BLaER1 (cell line): ENCODE results near the gene SHB.

Source experiments
- H3K27ac ChIP-seq: shearing (Covaris generic); formaldehyde crosslinking; 2 replicates; pipeline ENCODE4 v1.8.1; 2022
- H3K27me3 ChIP-seq: shearing (Covaris generic); formaldehyde crosslinking; 2 replicates; pipeline ENCODE4 v1.8.1; 2022
- H3K36me3 ChIP-seq: shearing (Covaris generic); formaldehyde crosslinking; 2 replicates; pipeline ENCODE4 v1.8.1; 2022
- H3K4me1 ChIP-seq: shearing (Covaris generic); formaldehyde crosslinking; 2 replicates; pipeline ENCODE4 v1.8.1; 2022
- H3K4me2 ChIP-seq: shearing (Covaris generic); formaldehyde crosslinking; 2 replicates; pipeline ENCODE4 v1.8.1; 2022
- H3K4me3 ChIP-seq: shearing (Covaris generic); formaldehyde crosslinking; 2 replicates; pipeline ENCODE4 v1.8.1; 2022
- H3K9ac ChIP-seq: shearing (Covaris generic); formaldehyde crosslinking; 2 replicates; pipeline ENCODE4 v1.8.1; 2022
- H3K9me3 ChIP-seq: shearing (Covaris generic); formaldehyde crosslinking; 2 replicates; pipeline ENCODE4 v1.8.1; 2022
- H4K20me1 ChIP-seq: shearing (Covaris generic); formaldehyde crosslinking; 2 replicates; pipeline ENCODE4 v1.8.1; 2022
- Cebpa-rat ChIP-seq: shearing (Covaris generic); IDR thresholded peaks from 2 replicates; pipeline ENCODE4 v1.8.1; 2022

SHB gene

DNA sequence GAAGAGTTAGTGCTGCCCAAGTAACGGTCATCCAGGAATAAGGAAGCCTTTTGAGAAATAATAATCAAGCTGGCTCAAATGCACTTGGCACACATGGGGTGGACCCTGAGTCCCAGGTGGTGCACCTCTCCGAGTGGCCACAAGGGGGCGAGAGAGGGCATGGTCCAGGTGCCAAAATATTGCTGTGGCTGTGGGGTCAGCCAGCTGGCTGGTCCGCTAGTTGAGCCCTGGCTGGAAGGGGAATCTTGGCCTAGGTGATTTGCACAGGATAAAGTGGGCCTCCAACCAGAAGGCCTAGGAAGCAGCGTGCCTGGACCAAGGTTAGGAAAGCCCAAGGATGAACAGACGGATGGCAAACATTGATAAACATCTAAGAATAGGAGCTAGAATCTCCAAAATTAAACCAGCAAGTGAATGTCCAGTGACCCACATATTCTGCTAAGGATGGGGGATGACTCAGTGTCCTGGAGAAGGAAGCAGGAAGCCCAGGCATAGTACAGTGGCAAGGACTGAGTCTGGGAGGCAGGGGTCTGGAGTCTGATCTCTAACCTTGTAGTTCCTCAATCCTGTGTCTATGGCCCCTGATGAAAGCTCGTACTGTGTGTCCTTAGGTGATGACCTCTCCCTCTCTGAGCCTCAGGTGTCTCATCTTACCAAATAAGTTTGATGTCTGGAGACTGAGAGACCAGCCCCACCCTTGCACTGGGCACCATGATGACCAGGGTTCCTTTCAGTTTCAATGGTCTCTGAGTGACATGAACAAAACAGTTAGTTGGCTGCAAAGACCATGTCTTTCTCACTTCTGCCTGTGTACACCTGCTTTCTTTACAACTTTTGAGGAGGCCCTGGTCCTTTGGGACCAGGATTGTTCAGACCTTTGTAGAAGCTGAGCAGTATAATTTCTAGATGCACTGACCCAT, 19.2 kb upstream of the SHB start:
- Histone ChIP-seq H3K9ac (no peak overlapping the region), H4K20me1 (no peaks in the 10 kb centered on the region), H3K27ac (no peak overlapping the region), H3K9me3 (no peaks in the 10 kb centered on the region), H3K36me3 (no peaks in the 10 kb centered on the region), H3K4me3 (no peak overlapping the region), H3K4me1 (peaks cover 10% of the 10 kb centered on the region), H3K27me3 (no peaks in the 10 kb centered on the region), H3K4me2 (no peak overlapping the region; the same call in 1 of the 2 replicates)
- no peak for TF ChIP-seq Cebpa-rat

DNA sequence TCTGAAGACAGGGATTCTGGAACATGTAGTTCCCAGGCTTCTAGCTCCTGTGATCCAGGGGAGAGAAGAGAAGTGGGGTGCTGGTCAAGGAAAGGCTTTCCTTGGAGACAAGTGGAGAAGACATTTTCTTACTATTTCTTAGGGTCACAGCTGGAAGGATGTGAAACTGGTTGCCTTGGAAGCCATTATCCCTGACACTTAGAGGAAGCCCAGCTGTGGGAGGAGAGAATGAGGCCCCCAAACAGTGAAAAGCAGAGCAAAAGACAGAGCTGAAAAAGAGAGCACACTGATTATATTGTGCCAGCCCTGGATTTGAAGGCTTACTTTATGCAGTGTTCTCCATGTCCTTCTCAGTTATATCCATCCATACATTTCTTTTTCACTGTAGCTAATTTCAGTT, 17.5 kb upstream of the SHB start:
- Histone ChIP-seq H3K4me3 (no peak overlapping the region), H3K27ac (no peak overlapping the region), H3K36me3 (no peaks in the 10 kb centered on the region), H3K9ac (no peak overlapping the region), H3K4me2 (no peak overlapping the region), H4K20me1 (no peaks in the 10 kb centered on the region), H3K4me1 (peaks cover 20% of the 10 kb centered on the region), H3K27me3 (no peaks in the 10 kb centered on the region), H3K9me3 (no peaks in the 10 kb centered on the region)
- no peak for TF ChIP-seq Cebpa-rat

DNA sequence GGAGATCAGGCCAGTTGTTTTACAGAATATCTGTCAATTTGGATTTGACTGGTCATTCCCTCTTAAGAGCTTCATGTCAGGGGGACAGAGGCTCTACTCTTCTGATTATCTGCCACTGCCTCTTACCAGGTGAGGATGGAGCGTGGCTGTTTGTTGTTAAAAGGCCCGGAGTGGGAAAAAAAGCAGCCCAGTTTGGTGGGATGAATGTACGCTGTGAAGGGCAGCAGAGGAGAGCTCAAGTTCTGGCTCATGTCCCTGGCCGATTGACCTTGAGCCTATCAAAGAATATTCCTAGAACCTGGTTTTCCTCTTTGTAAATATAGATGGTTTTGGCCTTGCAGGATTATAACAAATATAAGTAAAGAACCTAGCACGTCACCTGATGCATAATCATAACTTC, 16.3 kb upstream of the SHB start:
- Histone ChIP-seq H3K27ac (no peak overlapping the region), H3K4me1 (peaks cover 20% of the 10 kb centered on the region), H4K20me1 (no peaks in the 10 kb centered on the region), H3K27me3 (no peaks in the 10 kb centered on the region), H3K9ac (no peak overlapping the region), H3K9me3 (no peaks in the 10 kb centered on the region), H3K36me3 (no peaks in the 10 kb centered on the region), H3K4me2 (no peak overlapping the region), H3K4me3 (no peak overlapping the region)
- TF ChIP-seq Cebpa-rat, result no peak

DNA sequence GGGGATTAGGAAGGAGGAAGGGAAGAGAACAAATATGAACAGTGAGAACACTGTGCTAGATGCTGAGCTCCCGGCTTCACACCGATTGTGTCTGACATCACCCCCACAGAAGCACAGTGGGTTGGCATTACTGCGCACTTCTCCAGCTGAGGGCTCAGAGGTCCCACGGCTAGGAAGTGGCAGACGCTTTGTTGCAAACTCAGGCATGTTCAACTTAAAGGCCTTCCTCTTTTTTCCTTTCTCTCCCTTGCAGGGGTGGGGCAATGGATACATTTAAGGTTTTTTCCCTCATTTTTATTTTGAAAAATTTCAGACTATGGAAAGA, 15.5 kb upstream of the SHB start:
- Histone ChIP-seq H3K9me3 (no peaks in the 10 kb centered on the region), H3K4me3 (no peak overlapping the region), H3K27ac (no peak overlapping the region), H3K9ac (no peak overlapping the region), H3K4me2 (no peak overlapping the region; the same call in 1 of the 2 replicates), H3K27me3 (no peaks in the 10 kb centered on the region), H3K4me1 (peaks cover 20% of the 10 kb centered on the region), H3K36me3 (no peaks in the 10 kb centered on the region), H4K20me1 (no peaks in the 10 kb centered on the region)
- no peak for TF ChIP-seq Cebpa-rat

DNA sequence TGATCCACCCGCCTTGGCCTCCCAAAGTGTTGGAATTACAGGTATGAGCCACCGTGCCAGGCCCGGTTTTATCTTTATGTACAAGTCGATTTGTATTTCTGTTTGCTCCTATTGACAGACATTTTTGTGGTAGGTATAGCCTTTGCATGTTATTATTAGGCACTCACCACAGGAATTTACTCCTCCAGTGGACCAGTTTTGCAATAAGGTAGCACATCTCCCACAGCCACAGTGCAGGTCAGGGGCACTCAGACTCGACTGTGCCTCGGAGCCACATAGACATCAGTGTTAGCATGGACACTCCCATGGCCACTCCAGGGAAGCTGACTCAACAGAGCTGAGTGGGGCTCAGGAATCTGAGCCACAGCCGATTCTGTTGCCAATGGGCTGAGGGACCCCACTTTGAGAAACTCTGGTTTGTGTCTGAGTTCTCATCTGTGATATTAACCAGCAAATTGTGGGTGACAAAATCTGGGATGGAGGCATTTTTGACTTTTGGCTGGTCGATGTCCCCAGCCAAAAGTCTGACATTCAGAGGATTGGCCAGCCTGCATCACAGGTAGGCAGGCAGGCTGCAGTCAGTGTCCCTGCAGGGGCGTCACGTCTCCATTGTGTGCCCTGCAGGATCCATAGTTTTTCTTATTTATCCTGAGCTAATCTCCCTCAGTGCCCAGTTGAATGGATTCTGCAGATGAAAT, 15.0 kb upstream of the SHB start:
- H3K4me2 ChIP-seq, result no peak overlapping the region; the same call in 1 of the 2 replicates
- peaks cover 20% of the 10 kb centered on the region for H3K4me1 ChIP-seq
- no peak overlapping the region for H3K27ac ChIP-seq
- H3K9me3 ChIP-seq, result no peaks in the 10 kb centered on the region
- H3K27me3 ChIP-seq, result no peaks in the 10 kb centered on the region
- TF ChIP-seq Cebpa-rat, result no peak
- no peak overlapping the region for H3K9ac ChIP-seq
- H3K4me3 ChIP-seq, result no peak overlapping the region
- no peaks in the 10 kb centered on the region for H3K36me3 ChIP-seq
- H4K20me1 ChIP-seq, result no peaks in the 10 kb centered on the region

DNA sequence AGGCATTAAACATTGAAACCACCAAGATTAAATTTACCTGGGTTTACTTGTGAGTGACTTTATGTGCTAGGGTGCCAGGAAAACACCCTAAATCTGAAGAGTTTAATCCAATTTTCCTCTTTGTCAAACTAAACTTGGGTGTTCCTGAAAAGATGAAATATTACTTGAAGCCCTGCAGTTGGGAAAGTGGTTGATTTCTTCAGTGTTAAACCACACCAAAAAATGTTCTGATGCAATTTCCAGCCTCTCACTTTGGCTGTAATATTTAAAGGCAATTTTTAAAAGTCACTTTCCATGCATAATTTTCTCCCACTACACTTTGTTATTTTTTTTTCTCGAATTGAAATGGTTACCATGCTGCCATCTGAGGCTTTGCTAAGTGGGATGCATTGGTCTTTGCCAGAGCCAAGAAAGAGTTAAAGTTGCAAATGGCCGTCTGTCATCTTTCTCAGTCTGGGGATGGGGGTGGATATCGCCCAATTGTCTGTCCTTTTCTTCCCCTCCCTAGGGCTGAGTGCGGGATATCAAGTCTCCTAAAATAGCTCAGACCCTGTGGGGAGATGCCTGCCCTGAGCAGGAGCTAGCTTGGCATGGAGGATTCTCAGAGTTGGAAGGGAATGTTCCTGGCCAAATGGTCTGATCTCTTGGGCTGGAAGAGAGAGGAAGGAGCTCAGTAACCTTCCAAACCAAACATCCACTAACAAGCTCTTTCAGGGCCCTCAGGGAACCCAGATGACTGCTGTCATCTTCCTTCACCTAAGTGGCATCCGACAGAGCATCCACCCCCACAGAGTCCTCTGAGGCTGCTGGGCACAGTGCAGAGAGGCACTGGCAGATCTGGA, 13.6 kb upstream of the SHB start:
- no peaks in the 10 kb centered on the region for H3K36me3 ChIP-seq
- no peaks in the 10 kb centered on the region for H3K9me3 ChIP-seq
- H3K4me3 ChIP-seq, result no peak overlapping the region
- H3K27ac ChIP-seq, result no peak overlapping the region
- TF ChIP-seq Cebpa-rat, result no peak
- H3K9ac ChIP-seq, result no peak overlapping the region
- no peaks in the 10 kb centered on the region for H3K27me3 ChIP-seq
- H3K4me1 ChIP-seq, result peaks cover 11% of the 10 kb centered on the region
- H3K4me2 ChIP-seq, result peak overlapping the region; percentile 49
- H4K20me1 ChIP-seq, result no peaks in the 10 kb centered on the region

DNA sequence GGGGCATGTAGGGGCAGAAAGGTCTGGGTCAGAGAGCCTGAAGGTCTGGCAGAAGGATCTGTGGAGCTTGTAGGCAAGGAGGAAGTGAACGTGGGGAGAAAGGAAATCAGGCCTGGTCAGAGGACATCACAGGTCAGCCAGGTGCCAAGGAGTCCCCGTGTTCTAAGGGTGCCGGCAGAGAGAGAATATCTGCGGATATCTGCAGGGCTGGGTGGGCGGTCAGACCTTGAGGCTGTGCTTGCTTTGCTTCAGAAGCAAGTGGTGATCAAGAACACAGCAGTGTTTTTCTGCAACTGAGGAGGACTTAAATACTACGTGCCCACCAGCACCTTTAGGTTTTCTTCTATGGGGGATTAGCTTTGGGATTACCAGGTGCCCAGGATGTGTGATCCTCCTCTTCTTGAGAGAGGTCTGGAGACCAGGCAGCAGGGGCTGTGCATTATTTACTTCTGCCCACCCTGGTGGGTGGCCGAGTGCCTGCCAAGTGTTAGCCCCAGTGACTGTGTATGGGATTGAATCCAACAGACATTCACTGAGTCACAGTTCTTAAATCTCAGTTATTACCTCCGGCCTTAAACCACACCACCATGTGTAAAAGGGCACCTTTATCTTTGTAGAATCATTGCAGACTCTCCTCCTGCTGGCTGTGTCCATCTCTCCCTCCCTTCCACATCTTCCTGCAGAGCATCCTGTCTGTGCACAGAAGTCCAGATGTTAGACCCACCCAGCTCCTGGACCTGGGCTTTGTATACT, 12.5 kb upstream of the SHB start:
- Histone ChIP-seq H3K27ac (no peak overlapping the region), H3K4me1 (peaks cover 11% of the 10 kb centered on the region), H3K36me3 (no peaks in the 10 kb centered on the region), H3K4me3 (no peak overlapping the region), H3K27me3 (no peaks in the 10 kb centered on the region), H3K9ac (no peak overlapping the region), H4K20me1 (no peaks in the 10 kb centered on the region), H3K4me2 (no peak overlapping the region), H3K9me3 (peaks cover 5% of the 10 kb centered on the region)
- TF ChIP-seq Cebpa-rat, result no peak

DNA sequence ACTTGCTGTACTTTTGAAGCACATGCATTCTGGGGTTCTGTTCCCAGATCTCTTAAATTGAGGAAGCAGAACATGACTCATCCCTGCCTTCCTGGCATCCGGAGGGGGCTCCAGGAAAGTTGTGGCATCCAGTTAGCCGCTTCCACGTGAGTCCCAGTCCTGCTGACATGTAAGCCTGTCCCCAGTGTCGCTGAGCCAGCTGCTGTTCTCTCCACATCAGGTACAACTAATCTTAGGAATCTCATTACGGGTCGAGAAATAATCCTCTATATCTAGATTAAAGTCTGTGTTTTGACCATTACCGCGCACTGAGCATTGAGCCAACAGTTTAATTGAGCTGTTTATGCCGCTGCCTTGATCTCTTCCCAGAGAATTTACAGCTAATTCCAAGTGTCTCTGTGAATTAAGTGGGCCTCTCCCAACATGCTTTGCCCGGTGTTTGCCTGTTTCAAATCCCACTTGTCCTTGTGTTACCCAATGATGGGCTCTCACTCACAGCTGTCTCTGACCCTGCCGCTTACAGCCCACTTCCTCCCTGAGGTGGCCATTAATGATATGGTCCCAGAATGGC, 10.5 kb upstream of the SHB start:
- Histone ChIP-seq H3K4me3 (no peak overlapping the region), H3K9me3 (peaks cover 18% of the 10 kb centered on the region), H3K4me2 (no peak overlapping the region), H3K36me3 (no peaks in the 10 kb centered on the region), H3K27me3 (no peaks in the 10 kb centered on the region), H4K20me1 (no peaks in the 10 kb centered on the region), H3K27ac (no peak overlapping the region), H3K4me1 (peaks cover 13% of the 10 kb centered on the region), H3K9ac (no peak overlapping the region)
- no peak for TF ChIP-seq Cebpa-rat

DNA sequence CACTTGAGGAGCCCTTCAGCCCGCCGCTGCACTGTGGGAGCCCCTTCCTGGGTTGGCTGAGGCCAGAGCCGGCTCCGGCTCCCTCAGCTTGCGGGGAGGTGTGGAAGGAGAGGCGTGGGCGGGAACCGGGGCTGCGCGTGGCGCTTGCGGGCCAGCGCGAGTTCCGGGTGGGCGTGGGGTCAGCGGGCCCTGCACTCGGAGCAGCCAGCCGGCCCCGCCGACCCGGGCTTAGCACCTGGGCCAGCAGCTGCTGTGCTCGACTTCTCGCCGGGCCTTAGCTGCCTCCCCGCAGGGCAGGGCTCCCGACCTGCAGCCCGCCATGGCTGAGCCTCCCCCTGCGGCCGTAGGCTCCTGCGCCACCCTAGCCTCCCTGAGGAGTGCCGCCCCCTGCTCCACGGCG, 6.2 kb upstream of the SHB start:
- no peak for TF ChIP-seq Cebpa-rat
- Histone ChIP-seq H3K27me3 (no peaks in the 10 kb centered on the region), H3K4me2 (no peak overlapping the region), H3K4me3 (no peak overlapping the region), H3K9ac (no peak overlapping the region), H3K9me3 (peaks cover 18% of the 10 kb centered on the region), H3K27ac (no peak overlapping the region), H3K36me3 (no peaks in the 10 kb centered on the region), H4K20me1 (no peaks in the 10 kb centered on the region), H3K4me1 (peaks cover 9% of the 10 kb centered on the region)
